ENCODE results near the gene TMED4.

DNA sequence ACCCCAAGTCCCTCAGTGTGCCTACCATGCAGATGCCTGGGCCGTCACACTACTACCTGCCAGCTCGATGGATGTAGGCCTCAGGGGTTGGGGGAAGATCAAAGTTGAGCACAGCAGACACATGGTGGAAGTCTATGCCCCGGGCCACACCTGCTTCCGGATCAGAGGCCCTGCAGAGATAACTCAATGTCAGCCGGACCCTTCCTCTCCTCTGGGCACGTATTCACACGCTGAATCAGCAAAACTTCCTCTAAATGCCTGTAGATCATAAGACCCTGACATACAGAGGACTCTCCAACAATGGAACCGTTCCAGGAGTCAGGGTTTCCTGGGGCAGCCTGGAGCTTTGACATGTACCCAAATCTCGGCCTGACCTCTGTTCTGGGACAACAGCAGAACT is 12.1 kb downstream of the TMED4 start:
- TF ChIP-seq EZH2 (IDR thresholded peaks at IDR 0.05) (no peak), POLR2AphosphoS5 (IDR thresholded peaks at IDR 0.05; ENCODE audit: borderline replicate concordance, low read depth, low read length) (no peak)
